Activated T-cell treated with anti-CD3 and anti-CD28 coated beads, Interleukin-2, amount 50 U/mL, for 24 hours (primary cell): ENCODE results near the gene ADAR.

ENCODE experiments used
- DNase-seq: peaks from one replicate; pipeline ENCODE4 v3.0.0-alpha.2; 2020
- H3K27ac Mint-ChIP-seq: 2 replicates; pipeline ENCODE4 v1.8.0; 2020; ENCODE audit warnings: mild to moderate bottlenecking, mixed read lengths
- H3K27me3 Mint-ChIP-seq: 2 replicates; pipeline ENCODE4 v1.8.0; 2020; ENCODE audit warnings: mixed read lengths
- H3K36me3 Mint-ChIP-seq: 2 replicates; pipeline ENCODE4 v1.8.0; 2020; ENCODE audit warnings: low read depth, mixed read lengths
- H3K4me1 Mint-ChIP-seq: 2 replicates; pipeline ENCODE4 v1.8.0; 2020; ENCODE audit warnings: low read depth, mixed read lengths
- H3K4me3 Mint-ChIP-seq: 2 replicates; pipeline ENCODE4 v1.8.0; 2020; ENCODE audit warnings: mild to moderate bottlenecking, moderate library complexity, mixed read lengths
- H3K9me3 Mint-ChIP-seq: 2 replicates; pipeline ENCODE4 v1.8.0; 2020; ENCODE audit warnings: mixed read lengths

ADAR gene

GRCh38 chr1:154608397-154609270 is 648 bp upstream of the ADAR start:
- Mint-ChIP-seq H3K27ac (peak overlapping the region; percentile 98), H3K36me3 (peaks cover 47% of the 10 kb centered on the region), H3K4me3 (peak overlapping the region; percentile 91), H3K9me3 (no peaks in the 10 kb centered on the region), H3K27me3 (no peaks in the 10 kb centered on the region), H3K4me1 (peaks cover 74% of the 10 kb centered on the region)
- peak; percentile 60 for DNase-seq

- Mint-ChIP-seq H3K4me1 (peaks cover 82% of the 10 kb centered on the region), H3K36me3 (peaks cover 60% of the 10 kb centered on the region), H3K9me3 (no peaks in the 10 kb centered on the region), H3K27ac (peak overlapping the region; percentile 98), H3K4me3 (peak overlapping the region; percentile 91), H3K27me3 (no peaks in the 10 kb centered on the region)
- DNase-seq = no peak
Measured at GRCh38 chr1:154607106-154607608, 829 bp downstream of the ADAR start.

- H3K36me3 Mint-ChIP-seq = peaks cover 72% of the 10 kb centered on the region
- H3K4me1 Mint-ChIP-seq = peaks cover 84% of the 10 kb centered on the region
- no peak for DNase-seq
- peak overlapping the region; percentile 88 for H3K27ac Mint-ChIP-seq
- H3K9me3 Mint-ChIP-seq = no peaks in the 10 kb centered on the region
- peak overlapping the region; percentile 91 for H3K4me3 Mint-ChIP-seq
- no peaks in the 10 kb centered on the region for H3K27me3 Mint-ChIP-seq
Measured at GRCh38 chr1:154605534-154605933, 2.5 kb downstream of the ADAR start.

GRCh38 chr1:154603317-154603716 is 4.7 kb downstream of the ADAR start:
- Mint-ChIP-seq H3K4me3 (no peak overlapping the region), H3K36me3 (peaks cover 90% of the 10 kb centered on the region), H3K4me1 (peaks cover 82% of the 10 kb centered on the region), H3K27ac (peak overlapping the region; percentile 88), H3K27me3 (no peaks in the 10 kb centered on the region), H3K9me3 (no peaks in the 10 kb centered on the region)
- no peak for DNase-seq

- Mint-ChIP-seq H3K27me3 (no peaks in the 10 kb centered on the region), H3K36me3 (peaks cover 94% of the 10 kb centered on the region)
Measured at GRCh38 chr1:154599658-154600057, 8.3 kb downstream of the ADAR start.

GRCh38 chr1:154598871-154599635 is 8.9 kb downstream of the ADAR start:
- Mint-ChIP-seq H3K4me3 (no peak overlapping the region), H3K27ac (peak overlapping the region; percentile 88), H3K36me3 (peaks cover 94% of the 10 kb centered on the region), H3K4me1 (peaks cover 55% of the 10 kb centered on the region), H3K27me3 (no peaks in the 10 kb centered on the region), H3K9me3 (no peaks in the 10 kb centered on the region)
- DNase-seq = no peak

More at GRCh38 chr1:154599658-154600057, 8.3 kb downstream of the ADAR start:
- no peak for DNase-seq
- Mint-ChIP-seq H3K9me3 (no peaks in the 10 kb centered on the region), H3K4me1 (peaks cover 61% of the 10 kb centered on the region), H3K4me3 (no peak overlapping the region), H3K27ac (peak overlapping the region; percentile 88)

GRCh38 chr1:154595621-154596020 is 12.4 kb downstream of the ADAR start:
- DNase-seq = no peak
- Mint-ChIP-seq H3K27me3 (no peaks in the 10 kb centered on the region), H3K36me3 (peaks cover 96% of the 10 kb centered on the region), H3K9me3 (no peaks in the 10 kb centered on the region), H3K4me1 (peaks cover 28% of the 10 kb centered on the region), H3K27ac (peak overlapping the region; percentile 18), H3K4me3 (no peak overlapping the region)

GRCh38 chr1:154594811-154595210 is 13.2 kb downstream of the ADAR start:
- H3K4me3 Mint-ChIP-seq = no peak overlapping the region
- no peaks in the 10 kb centered on the region for H3K9me3 Mint-ChIP-seq
- no peak for DNase-seq
- H3K4me1 Mint-ChIP-seq = peaks cover 27% of the 10 kb centered on the region
- H3K27me3 Mint-ChIP-seq = no peaks in the 10 kb centered on the region
- peak overlapping the region; percentile 40 for H3K27ac Mint-ChIP-seq
- peaks cover 97% of the 10 kb centered on the region for H3K36me3 Mint-ChIP-seq

- no peak for DNase-seq
- Mint-ChIP-seq H3K9me3 (no peaks in the 10 kb centered on the region), H3K27me3 (no peaks in the 10 kb centered on the region), H3K27ac (peak overlapping the region; percentile 28), H3K4me3 (no peak overlapping the region), H3K36me3 (peaks cover 97% of the 10 kb centered on the region), H3K4me1 (peaks cover 14% of the 10 kb centered on the region)
Measured at GRCh38 chr1:154593390-154593789, 14.6 kb downstream of the ADAR start.

- peak overlapping the region; percentile 64 for H3K27ac Mint-ChIP-seq
- peaks cover 12% of the 10 kb centered on the region for H3K4me1 Mint-ChIP-seq
- no peak for DNase-seq
- H3K27me3 Mint-ChIP-seq = no peaks in the 10 kb centered on the region
- no peak overlapping the region for H3K4me3 Mint-ChIP-seq
- peaks cover 97% of the 10 kb centered on the region for H3K36me3 Mint-ChIP-seq
- H3K9me3 Mint-ChIP-seq = no peaks in the 10 kb centered on the region
Measured at GRCh38 chr1:154591206-154591605, 16.8 kb downstream of the ADAR start.

- Mint-ChIP-seq H3K27ac (peak overlapping the region; percentile 64), H3K36me3 (peaks cover 97% of the 10 kb centered on the region), H3K4me1 (peaks cover 12% of the 10 kb centered on the region), H3K27me3 (no peaks in the 10 kb centered on the region), H3K4me3 (no peak overlapping the region), H3K9me3 (no peaks in the 10 kb centered on the region)
- no peak for DNase-seq
Measured at GRCh38 chr1:154590756-154591155, 17.2 kb downstream of the ADAR start.

GRCh38 chr1:154589780-154590179 is 18.2 kb downstream of the ADAR start:
- H3K27me3 Mint-ChIP-seq = no peaks in the 10 kb centered on the region
- no peak for DNase-seq
- peaks cover 100% of the 10 kb centered on the region for H3K36me3 Mint-ChIP-seq
- H3K4me3 Mint-ChIP-seq = no peak overlapping the region
- peak overlapping the region; percentile 79 for H3K27ac Mint-ChIP-seq
- H3K4me1 Mint-ChIP-seq = peaks cover 12% of the 10 kb centered on the region
- no peaks in the 10 kb centered on the region for H3K9me3 Mint-ChIP-seq

- Mint-ChIP-seq H3K36me3 (peaks cover 100% of the 10 kb centered on the region), H3K27me3 (no peaks in the 10 kb centered on the region), H3K4me3 (no peak overlapping the region), H3K9me3 (no peaks in the 10 kb centered on the region), H3K4me1 (peaks cover 11% of the 10 kb centered on the region), H3K27ac (peak overlapping the region; percentile 6)
- DNase-seq = no peak
Measured at GRCh38 chr1:154586641-154587040, 21.3 kb downstream of the ADAR start.

- peaks cover 100% of the 10 kb centered on the region for H3K36me3 Mint-ChIP-seq
- no peak overlapping the region for H3K27ac Mint-ChIP-seq
- no peak overlapping the region for H3K4me3 Mint-ChIP-seq
- peaks cover 11% of the 10 kb centered on the region for H3K4me1 Mint-ChIP-seq
- DNase-seq = no peak
- no peaks in the 10 kb centered on the region for H3K9me3 Mint-ChIP-seq
- no peaks in the 10 kb centered on the region for H3K27me3 Mint-ChIP-seq
Measured at GRCh38 chr1:154586231-154586630, 21.8 kb downstream of the ADAR start.
